MV-4-11 (cell line): Measurements from ENCODE around the gene NT5C3A.

ENCODE experiments used
- DNase-seq: peaks from one replicate; lab custom pipeline; 2025; lab: John Stamatoyannopoulos, UW

NT5C3A gene

GRCh38 chr7:33075818-33076518, 13.4 kb upstream of the NT5C3A start:
- no peak for DNase-seq

DNA sequence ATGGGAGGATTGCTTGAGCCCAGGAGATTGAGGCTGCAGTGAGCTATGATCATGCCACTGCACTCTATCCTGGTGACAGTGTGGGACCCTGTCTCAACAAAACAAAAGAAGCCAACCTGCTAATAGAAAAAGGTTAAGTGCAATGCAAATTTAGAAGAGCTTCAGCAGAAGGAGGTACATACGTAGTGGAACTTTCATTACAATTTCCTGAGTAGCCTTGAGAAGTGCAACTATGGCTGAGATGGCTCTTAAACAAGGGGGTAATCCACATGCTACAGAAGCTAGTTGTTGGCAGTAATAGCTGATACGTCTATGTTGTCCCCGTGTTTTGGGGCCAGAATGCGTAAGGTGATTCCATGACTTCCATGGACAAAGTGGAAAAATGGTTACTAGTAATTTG, 10.7 kb upstream of the NT5C3A start:
- DNase-seq = no peak

- no peak for DNase-seq
These were observed 9.9 kb upstream of the NT5C3A start for GRCh38 chr7:33072471-33072870.

- DNase-seq = no peak
These were observed 8.3 kb upstream of the NT5C3A start for GRCh38 chr7:33070831-33071230.

GRCh38 chr7:33070277-33070676, 7.7 kb upstream of the NT5C3A start:
- DNase-seq = no peak

- no peak for DNase-seq
These were observed 5.3 kb upstream of the NT5C3A start for GRCh38 chr7:33067921-33068320.

DNA sequence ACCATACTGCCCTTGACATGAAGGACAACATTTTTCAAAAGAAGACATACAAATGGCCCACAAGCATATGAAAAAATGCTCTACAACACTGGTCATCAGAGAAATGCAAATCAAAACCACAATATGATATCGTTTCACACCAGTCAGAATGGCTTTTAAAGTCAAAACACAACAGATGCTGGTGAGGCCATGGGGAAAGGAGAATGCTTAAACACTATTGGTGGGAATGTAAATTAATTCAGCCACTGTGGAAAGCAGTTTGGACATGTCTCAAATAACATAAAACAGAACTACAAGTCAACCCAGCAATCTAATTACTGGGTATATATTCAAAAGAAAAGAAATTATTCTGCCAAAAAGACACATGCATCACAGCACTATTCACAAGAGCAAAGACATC, 4.2 kb upstream of the NT5C3A start:
- DNase-seq = no peak

DNA sequence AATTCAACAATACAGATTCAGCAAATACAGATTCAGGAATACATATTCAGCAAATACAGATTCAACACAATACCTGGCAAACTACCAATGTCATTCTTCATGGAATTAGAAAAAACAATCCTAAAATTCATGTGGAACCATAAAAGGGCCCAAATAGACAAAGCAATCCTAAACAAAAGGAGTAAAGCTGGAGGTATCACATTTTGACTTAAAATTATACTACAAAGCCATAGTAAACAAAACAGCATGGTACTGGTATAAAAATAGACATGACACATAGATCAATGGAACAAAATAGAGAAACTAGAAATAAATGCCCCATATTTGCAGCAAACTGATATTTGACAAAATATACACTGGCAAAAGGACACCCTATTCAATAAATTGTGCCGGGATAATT, 3.4 kb upstream of the NT5C3A start:
- no peak for DNase-seq

DNA sequence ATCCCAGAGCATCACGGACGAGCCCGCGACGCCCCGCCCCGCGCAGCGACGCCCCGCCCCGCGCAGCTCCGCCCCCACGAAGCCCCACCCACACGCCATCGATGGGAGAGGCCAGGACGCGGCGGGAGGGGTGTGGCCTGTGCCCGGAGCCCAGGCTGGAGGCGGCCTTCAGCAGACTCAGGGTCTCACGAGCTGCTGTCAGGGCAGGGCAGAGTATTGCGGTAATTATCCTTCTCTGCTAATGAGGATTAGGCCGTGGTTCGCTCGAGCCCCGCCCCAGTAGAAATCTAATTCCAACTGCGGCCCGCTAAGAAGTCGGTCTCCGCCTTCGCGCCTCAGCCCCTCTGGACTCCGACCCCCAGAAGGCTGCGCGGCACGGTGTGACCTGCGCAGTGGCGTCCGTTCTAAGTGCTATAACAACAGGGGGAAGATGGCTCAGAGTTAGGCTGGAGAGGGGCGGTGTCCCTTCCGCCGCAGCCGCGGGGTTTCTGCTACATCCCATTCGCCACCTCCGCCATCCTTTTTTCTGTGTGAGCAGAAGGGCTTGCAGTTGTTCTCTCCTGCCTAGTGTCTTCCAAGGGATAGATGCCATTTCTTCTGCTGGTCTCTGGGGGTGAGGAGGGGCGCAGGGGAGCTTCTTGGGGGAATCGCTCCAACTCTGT, 337 bp upstream of the NT5C3A start:
- peak; percentile 95 for DNase-seq

DNA sequence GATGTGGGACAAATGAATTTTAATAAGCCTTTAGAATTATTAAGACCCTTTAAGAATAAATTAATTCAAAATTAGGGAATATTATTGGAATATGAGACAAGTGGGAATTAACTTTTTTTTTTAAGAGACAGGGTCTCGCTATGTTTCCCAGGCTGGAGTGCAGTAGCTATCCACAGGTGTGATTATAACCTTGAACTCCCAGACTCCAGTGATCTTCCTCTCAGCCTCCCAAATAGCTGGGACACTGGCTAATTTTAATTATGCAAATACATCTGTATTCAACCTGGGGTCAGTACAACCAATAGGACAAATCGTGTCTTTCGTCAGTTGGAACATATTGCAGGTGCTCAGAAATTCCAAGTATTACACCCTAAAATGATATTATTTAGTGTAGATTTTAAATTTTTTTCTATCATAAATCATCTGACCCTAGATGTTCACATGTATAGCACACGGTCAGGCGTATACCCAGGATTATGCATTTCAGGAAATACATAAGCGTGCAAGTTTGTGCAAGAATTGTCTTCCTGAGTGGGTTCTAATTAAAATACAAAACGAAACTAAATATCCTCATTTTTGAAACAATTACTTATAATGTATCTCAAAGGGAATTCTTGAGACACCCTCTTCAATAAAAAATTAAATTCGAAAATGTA, 1.2 kb downstream of the NT5C3A start:
- peak; percentile 19 for DNase-seq

DNA sequence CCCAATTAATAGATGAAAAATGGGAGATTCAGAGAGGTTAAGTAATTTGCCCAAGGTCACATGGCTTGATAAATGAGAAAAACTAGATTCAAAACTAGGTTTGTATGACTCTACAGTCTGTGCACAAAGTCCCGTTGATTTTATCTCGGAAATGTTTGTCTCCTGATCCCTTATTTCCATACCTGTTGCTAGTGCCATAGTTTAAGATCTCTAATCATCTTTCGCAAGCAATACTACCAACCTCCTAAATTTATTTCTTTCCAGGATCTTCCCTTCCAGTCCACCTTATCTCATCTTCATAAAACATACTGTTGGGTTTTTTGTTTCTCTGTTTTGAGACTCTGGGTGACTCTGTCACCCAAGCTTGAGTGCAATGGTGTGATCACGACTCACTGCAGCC, 2.9 kb downstream of the NT5C3A start:
- DNase-seq = no peak

DNA sequence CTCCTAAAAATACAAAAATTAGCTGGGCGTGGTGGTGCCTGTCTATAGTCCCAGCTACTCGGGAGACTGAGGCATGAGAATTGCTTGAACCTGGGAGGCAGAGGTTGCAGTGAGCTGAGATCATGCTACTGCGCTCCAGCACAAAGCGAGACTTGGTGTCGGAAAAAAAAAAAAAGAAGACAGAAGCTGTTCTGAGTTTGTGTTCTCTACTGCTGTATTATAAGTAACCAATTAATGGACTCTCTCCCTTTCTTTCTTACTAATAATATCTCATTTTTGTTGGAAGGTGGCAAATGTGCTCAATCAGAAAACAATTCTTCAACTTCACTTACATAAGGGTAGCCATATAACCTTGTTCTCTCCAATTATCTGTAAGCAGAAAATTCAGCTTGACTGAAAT, 7.4 kb downstream of the NT5C3A start:
- no peak for DNase-seq

DNA sequence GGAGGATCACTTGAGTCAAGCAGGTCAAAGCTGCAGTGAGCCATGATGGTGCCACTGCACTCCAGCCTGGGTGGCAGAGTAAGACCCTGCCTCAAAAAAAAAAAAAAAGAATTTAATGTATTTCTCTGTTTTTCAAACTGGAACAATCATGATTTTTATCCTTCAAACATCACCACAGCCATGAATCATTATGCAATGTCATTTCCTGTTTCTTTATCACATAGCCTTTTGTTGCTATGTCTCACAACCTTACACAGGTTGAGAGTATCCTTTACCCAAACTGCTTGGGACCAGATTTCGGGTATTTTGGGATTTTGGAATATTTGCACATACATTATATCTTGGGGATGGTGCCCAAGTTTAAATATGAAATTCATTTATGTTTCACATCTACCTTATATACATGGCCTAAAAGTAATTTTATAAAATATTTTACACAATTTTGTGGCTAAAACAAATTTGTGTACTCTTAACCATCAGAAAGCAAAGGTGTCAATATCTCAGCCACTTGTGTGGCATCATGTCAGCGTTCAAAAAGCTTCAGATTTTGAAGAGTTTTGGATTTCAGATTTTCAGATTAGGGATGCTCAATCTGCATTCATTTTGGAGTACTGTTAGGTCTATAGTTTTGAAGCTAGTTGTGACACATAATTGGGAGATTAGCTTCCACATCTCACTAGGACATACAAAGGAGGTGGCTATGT, 8.2 kb downstream of the NT5C3A start:
- peak; percentile 60 for DNase-seq

DNA sequence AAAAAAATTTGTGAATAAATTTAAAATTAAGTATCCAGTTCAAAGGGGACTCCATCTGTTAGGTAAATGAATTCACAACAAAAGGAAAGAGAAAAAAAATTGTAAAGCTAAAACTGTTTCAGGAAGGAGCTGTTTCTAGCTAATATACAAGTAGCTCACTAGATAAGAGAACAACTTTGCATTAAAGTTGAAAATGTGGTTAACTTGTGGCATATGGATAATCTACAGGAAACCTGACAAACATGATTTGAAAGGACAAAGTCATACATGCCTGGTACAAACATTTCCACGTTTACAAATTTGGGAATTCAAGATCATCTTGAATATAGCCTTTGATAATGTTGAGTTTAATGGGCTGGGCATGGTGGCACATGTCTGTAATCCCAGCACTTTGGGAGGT, 8.9 kb downstream of the NT5C3A start:
- peak; percentile 16 for DNase-seq

DNA sequence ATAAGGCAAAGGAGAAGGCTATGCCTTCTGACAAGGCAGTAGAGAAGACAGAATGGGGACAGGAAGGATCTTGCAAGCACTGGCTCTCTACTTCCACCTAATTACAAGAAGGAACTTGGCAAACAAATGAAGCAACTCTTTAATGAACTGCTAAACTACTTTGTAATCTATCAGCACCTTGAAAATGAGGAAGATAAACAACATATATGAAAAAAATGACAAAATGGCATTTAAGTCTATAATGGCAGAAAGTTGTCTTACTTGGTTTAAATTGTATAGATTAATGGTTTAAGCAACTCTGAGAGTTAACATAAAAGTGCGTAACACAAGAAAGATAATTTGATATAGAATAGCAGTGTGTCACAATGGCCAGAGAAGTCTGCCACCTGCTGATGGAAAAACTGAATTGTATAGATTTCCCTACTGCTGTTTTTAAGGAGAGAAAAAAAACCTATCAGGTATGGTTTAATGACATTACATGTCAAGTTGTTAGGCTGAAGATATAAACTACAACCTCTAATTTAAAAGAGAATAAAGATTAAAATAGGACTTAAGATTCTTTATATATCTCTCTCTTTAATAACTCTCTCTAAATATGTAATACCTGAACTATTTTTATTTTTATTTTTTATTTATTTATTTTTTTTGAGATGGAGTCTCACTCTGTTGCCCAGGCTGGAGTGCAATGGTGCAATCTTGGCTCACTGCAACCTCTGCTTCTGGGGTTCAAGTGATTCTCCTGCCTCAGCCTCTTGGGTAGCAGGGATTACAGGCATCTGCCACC, 11.8 kb downstream of the NT5C3A start:
- DNase-seq = peak; percentile 59

DNA sequence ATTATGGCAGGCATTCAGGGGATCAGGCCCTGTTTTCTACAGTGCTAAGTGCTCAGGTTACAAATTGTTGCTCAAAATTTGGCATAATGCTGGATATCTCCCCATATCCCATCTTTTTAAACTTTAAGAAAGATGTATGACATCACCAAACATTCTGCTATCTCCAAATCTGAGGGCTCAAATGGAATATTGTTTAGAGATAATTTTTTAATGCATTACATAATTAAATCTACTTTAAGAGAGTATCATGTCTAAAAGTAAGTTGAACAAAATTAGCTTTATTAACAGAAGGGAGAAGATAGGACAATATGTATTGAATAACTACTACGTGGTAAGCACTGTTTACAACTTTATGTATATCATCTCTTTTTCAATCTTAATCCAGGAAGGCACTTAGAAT, 13.9 kb downstream of the NT5C3A start:
- no peak for DNase-seq

- no peak for DNase-seq
These were observed 14.3 kb downstream of the NT5C3A start for GRCh38 chr7:33048257-33048656.

DNA sequence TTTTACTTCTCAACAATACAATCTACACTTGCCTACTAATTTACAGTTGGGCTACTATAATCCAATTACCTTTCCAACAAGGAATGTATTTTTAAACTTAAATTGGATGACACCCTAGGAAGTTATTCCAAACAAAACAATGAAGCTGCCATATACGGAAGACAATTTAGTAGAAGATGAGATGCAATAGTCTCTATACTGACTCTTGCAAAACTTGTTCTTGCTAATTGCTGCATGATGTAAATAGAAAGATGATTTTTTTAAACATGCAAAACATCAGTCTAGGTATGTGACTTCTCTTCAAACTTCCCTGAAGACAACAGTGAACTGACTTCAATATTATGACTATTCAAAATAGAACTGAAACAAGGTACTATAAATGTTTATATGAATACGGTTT, 17.6 kb downstream of the NT5C3A start:
- no peak for DNase-seq

DNA sequence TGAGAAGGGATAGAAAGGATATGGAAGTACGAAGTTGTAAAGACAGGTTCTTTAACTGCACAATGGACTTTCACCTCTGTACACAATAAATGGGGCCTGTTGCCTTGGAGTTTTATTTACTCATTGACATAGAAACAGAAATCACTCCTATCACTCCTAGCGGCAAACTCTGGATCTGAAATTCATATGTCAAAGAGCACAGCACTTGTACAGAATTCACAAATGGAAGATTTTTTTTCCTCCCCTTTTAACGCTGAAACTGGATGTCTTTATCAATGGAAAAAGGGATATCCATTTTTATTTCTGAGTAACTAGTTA, 18.2 kb downstream of the NT5C3A start:
- DNase-seq = no peak

DNA sequence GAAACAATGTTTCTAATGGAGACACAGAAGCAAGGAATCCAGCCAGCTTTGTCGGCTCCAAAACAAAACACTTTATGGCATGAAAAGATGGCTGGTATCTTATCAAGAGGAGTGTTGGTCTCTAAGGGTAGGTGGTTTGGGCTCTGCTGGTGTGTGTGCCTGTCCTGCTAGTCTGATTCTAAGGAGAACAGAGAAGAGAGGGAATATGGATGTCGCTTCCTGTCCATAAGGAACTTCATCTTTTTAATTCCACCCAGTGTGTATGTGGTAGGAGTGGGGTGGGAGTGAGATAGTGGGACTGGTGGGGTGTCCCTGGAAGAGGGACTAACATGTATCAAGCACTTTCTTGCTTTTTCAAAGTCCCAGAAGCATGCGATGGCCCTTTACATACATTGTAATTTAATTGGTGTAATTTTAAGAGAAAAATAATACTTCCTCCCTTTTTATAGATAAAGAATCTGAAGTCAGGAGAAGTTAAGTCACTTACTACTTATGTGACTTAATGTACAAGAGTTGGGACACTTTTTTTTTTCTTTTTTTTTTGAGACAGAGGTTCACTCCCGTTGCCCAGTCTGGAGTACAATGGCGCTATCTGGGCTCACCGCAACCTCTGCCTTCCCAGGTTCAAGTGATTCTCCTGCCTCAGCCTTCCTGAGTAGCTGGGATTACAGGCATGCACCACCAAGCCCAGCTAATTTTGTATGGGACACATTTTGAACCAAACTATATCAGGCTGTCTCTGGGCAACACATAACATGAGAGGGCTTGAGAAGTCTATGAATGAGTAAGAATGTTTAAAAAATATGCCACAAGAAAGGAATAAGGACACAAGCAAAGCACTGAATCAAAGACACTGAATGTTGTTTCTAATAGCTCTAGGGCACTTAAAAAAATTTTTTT, 18.8 kb downstream of the NT5C3A start:
- no peak for DNase-seq
